T-helper 2 cell (primary cell): ENCODE data around the gene ZNF681.
"Not testable (repeated sequence)": the region's sequence is repeated elsewhere in the genome, so short reads cannot be mapped to it uniquely, and the experiment has no call there.

Source experiments
- DNase-seq, 5 experiments: peaks; one replicate each; pipeline versions ENCODE4 v3.0.0 to v3.0.0-alpha.2; 2012 to 2022

ZNF681 gene

GRCh38 chr19:23772675-23773063, 14.0 kb upstream of the ZNF681 start:
- no peak for DNase-seq

GRCh38 chr19:23771761-23772674, 13.3 kb upstream of the ZNF681 start:
- DNase-seq: no peak

GRCh38 chr19:23771316-23771715, 12.6 kb upstream of the ZNF681 start:
- peak in 1 of 5 experiments; percentile 19 for DNase-seq

GRCh38 chr19:23770672-23771250, 12.1 kb upstream of the ZNF681 start:
- DNase-seq: no peak

GRCh38 chr19:23769691-23770468, 11.2 kb upstream of the ZNF681 start:
- no peak for DNase-seq

GRCh38 chr19:23766951-23767350, 8.3 kb upstream of the ZNF681 start:
- DNase-seq: no peak

GRCh38 chr19:23764781-23765180, 6.1 kb upstream of the ZNF681 start:
- DNase-seq: no peak

- peak; percentile 73 to 83 (median 78) for DNase-seq
Observed at GRCh38 chr19:23762884-23763711, 4.4 kb upstream of the ZNF681 start.

- no peak for DNase-seq
Observed at GRCh38 chr19:23762548-23762883, 3.8 kb upstream of the ZNF681 start.

GRCh38 chr19:23760326-23760725, 1.6 kb upstream of the ZNF681 start:
- peak in 2 of 5 experiments; percentile 7 to 35 for DNase-seq

GRCh38 chr19:23743633-23744232, 15.0 kb downstream of the ZNF681 start:
- not testable (repeated sequence) for DNase-seq

- DNase-seq: not testable (repeated sequence)
Observed at GRCh38 chr19:23730729-23731465, 27.8 kb downstream of the ZNF681 start.

GRCh38 chr19:23724161-23724560, 34.5 kb downstream of the ZNF681 start:
- not testable (repeated sequence) for DNase-seq

- no peak for DNase-seq
Observed at GRCh38 chr19:23718802-23719201, 39.9 kb downstream of the ZNF681 start.

GRCh38 chr19:23716792-23717191, 41.9 kb downstream of the ZNF681 start:
- DNase-seq: no peak

- DNase-seq: no peak
Observed at GRCh38 chr19:23709347-23709746, 49.3 kb downstream of the ZNF681 start.

GRCh38 chr19:23706657-23707056, 52.0 kb downstream of the ZNF681 start:
- DNase-seq: no peak

- no peak for DNase-seq
Observed at GRCh38 chr19:23699521-23699860, 59.2 kb downstream of the ZNF681 start.

- no peak for DNase-seq
Observed at GRCh38 chr19:23698711-23699520, 59.8 kb downstream of the ZNF681 start.

- DNase-seq: not testable (repeated sequence)
Observed at GRCh38 chr19:23692937-23693336, 65.8 kb downstream of the ZNF681 start.
